Tibial nerve (tissue), 4 donors: Measurements from ENCODE around the gene VRK1. TPM values are rescaled to one million over a fixed set of nuclear protein-coding genes. Genes with fewer than 3 reads are reported as not detected.
"Not testable (repeated sequence)": the region's sequence is repeated elsewhere in the genome, so short reads cannot be mapped to it uniquely, and the experiment has no call there.

Source experiments
- DNase-seq, 2 donors: peaks; one replicate each; pipeline ENCODE4 v3.0.0-alpha.2; 2019; ENCODE audit warnings: low spot score in 2 of 2
- H3K27ac ChIP-seq, 4 donors: fragments of 200-600 bp; sonication (generic) in 3 of 4; one replicate each; pipeline ENCODE4 v1.5.1; 2017 to 2019; ENCODE audit warnings: mild to moderate bottlenecking in 1 of 4
- H3K27me3 ChIP-seq, 2 donors: fragments of 200-600 bp; sonication (generic) in 1 of 2; one replicate each; pipeline versions ENCODE4 v1.5.1 to v1.6.0; 2017 to 2019
- H3K36me3 ChIP-seq, 3 donors: fragments of 200-600 bp; sonication (generic); one replicate each; pipeline ENCODE4 v1.5.1; 2018 to 2019
- H3K4me1 ChIP-seq, 4 donors: fragments of 200-600 bp; sonication (generic) in 3 of 4; one replicate each; pipeline ENCODE4 v1.5.1; 2017 to 2019
- H3K4me3 ChIP-seq, 4 donors: fragments of 200-600 bp; sonication (generic) in 3 of 4; one replicate each; pipeline ENCODE4 v1.5.1; 2017 to 2019; ENCODE audit warnings: mild to moderate bottlenecking in 1 of 4, moderate library complexity in 1 of 4
- H3K9me3 ChIP-seq, 4 donors: fragments of 200-600 bp; sonication (generic) in 3 of 4; one replicate each; pipeline ENCODE4 v1.5.1; 2017 to 2019
- EP300 ChIP-seq, 2 donors: sonication (generic); formaldehyde crosslinking; IDR thresholded peaks; one replicate each; pipeline ENCODE4 v1.6.1; 2017; ENCODE audit warnings: antibody characterized with exemption in 2 of 2, mild to moderate bottlenecking in 1 of 2
- POLR2A ChIP-seq, 2 donors: fragments of 450-650 bp; IDR thresholded peaks; one replicate each; pipeline ENCODE4 v1.6.1; 2017; ENCODE audit warnings: antibody characterized with exemption in 2 of 2, mild to moderate bottlenecking in 2 of 2, moderate library complexity in 2 of 2
- WGBS, 2 donors: methylation state at CpG; one replicate each; pipeline ENCODE4 v1.1.5; 2018; 5-methylcytosine and 5-hydroxymethylcytosine counted together
- total RNA-seq, 4 donors: library from RNA; depleted of rRNA; stranded (reverse); fragments of >200 nt; gene quantifications; one replicate each; pipeline ENCODE4 v1.1.0, GENCODE V29; 2016
- TF ChIP-seq, protein P1 (sequence below), 5 experiments: fragments of 200-600 bp in 3 of 5; fragments of 450-650 bp in 2 of 5; sonication (generic) in 3 of 5; IDR thresholded peaks; one replicate each; pipeline ENCODE4 v1.5.1; 2016 to 2019; ENCODE audit warnings: antibody characterized with exemption in 5 of 5, mild to moderate bottlenecking in 3 of 5, moderate library complexity in 2 of 5

VRK1 gene
- total RNA-seq, 4 donors from 2014 or later: 5.4 to 11.0 (median 9.0) TPM

DNA sequence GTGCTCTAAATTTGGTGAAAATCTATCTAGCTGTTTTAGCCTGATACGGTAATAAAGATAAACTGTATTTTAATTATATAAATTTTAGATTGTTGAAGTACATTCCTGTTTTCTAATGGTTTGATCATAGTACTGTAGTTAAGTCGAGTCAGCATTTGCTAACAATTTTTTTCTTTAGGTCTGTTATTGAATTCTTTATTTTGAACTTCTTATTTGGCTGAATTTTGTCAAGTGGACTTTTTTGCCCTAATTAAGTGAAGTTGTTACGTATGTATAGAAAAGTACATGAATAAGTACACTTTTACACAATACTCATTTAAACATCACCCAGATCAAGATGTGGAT, 66.8 kb downstream of the VRK1 start:
- Histone ChIP-seq H3K4me1 (peaks cover 0 to 6% (median 0%) of the 10 kb centered on the region in 4 donors), H3K27me3 (no peaks in the 10 kb centered on the region), H3K27ac (no peak overlapping the region), H3K36me3 (no peaks in the 10 kb centered on the region), H3K9me3 (no peaks in the 10 kb centered on the region), H3K4me3 (no peak overlapping the region)
- 92 to 94% methylated on average over 3 of the region's 3 CpGs for WGBS, 2 donors
- no peak for DNase-seq
- TF ChIP-seq POLR2A (IDR thresholded peaks at IDR 0.05) (no peak), EP300 (IDR thresholded peaks at IDR 0.05) (no peak)
- TF ChIP-seq, protein P1, sequence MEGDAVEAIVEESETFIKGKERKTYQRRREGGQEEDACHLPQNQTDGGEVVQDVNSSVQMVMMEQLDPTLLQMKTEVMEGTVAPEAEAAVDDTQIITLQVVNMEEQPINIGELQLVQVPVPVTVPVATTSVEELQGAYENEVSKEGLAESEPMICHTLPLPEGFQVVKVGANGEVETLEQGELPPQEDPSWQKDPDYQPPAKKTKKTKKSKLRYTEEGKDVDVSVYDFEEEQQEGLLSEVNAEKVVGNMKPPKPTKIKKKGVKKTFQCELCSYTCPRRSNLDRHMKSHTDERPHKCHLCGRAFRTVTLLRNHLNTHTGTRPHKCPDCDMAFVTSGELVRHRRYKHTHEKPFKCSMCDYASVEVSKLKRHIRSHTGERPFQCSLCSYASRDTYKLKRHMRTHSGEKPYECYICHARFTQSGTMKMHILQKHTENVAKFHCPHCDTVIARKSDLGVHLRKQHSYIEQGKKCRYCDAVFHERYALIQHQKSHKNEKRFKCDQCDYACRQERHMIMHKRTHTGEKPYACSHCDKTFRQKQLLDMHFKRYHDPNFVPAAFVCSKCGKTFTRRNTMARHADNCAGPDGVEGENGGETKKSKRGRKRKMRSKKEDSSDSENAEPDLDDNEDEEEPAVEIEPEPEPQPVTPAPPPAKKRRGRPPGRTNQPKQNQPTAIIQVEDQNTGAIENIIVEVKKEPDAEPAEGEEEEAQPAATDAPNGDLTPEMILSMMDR (IDR thresholded peaks at IDR 0.05): no peak

DNA sequence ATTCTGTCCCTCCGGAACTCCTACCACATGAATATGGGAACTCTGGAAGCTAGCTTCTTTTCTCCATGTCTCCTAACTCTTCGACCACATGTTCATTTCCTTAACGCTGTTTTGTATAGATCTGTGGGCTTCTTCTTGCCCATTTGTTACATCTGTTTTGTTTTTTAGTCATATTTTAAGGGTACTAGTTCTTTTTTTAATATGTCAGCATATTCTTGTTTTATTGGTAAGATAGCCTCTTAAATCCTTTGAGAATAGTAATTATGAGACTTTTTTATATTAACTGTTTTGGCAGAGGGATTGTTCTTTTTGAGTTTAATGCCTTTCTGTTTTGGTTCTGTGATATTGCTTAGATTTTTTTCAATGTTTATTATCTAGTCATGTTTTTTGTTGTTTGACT, 70.5 kb downstream of the VRK1 start:
- TF ChIP-seq, protein P1 (IDR thresholded peaks at IDR 0.05): no peak
- TF ChIP-seq EP300 (IDR thresholded peaks at IDR 0.05) (no peak), POLR2A (IDR thresholded peaks at IDR 0.05) (no peak)
- Histone ChIP-seq H3K36me3 (no peaks in the 10 kb centered on the region), H3K4me3 (no peak overlapping the region), H3K27me3 (no peaks in the 10 kb centered on the region), H3K9me3 (no peaks in the 10 kb centered on the region), H3K27ac (no peak overlapping the region), H3K4me1 (no peaks in the 10 kb centered on the region)
- no peak for DNase-seq
- WGBS, 2 donors: 77 to 78% methylated on average over 3 of the region's 3 CpGs

DNA sequence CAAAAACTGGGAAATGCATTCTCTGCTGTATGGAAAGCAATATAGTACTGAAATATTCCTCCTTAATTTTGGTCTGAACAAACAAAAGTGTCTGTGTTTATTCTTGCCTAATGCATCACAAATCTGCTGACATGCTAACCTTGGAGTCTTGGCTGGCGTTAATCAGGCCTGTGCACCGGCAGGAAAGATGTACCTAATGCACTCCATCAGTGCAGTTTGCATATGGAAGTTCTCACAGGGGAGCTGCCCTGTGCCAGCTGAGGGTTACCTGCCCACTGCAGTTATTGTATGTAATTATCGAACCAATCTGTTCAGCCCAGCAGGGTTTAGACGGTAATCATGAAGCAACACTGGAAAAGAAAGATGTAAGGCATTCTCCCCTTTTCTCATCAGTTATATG, 76.9 kb downstream of the VRK1 start:
- Histone ChIP-seq H3K36me3 (peaks cover 0 to 3% (median 0%) of the 10 kb centered on the region in 3 donors), H3K27ac (no peak overlapping the region), H3K4me3 (no peak overlapping the region), H3K27me3 (no peaks in the 10 kb centered on the region), H3K9me3 (no peaks in the 10 kb centered on the region), H3K4me1 (no peaks in the 10 kb centered on the region)
- no peak for DNase-seq
- WGBS, 2 donors: 62 to 84% methylated on average over 4 of the region's 4 CpGs
- TF ChIP-seq EP300 (IDR thresholded peaks at IDR 0.05): no peak
- TF ChIP-seq, protein P1 (IDR thresholded peaks at IDR 0.05): no peak
- no peak for TF ChIP-seq POLR2A (IDR thresholded peaks at IDR 0.05)

DNA sequence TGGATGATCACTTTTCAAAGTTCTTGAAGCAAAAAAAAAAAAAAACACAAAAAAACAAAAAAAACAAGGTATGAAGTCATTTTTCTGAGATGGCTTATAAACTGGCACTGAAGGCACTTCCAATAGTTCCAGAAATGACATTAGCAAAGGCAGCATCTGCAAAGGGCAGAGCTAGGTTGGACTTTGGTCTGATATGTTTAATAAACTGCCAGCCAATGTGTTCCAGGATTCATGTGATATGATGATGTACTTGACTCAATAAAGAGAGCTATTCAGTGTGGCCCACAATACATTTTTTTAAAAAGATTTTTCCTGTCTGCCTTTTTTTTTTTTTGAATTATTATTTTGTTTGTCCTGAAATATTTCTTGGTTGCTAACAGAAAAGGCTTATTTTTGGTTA, 79.6 kb downstream of the VRK1 start:
- Histone ChIP-seq H3K4me3 (no peak overlapping the region), H3K9me3 (no peaks in the 10 kb centered on the region), H3K36me3 (peaks cover 0 to 7% (median 0%) of the 10 kb centered on the region in 3 donors), H3K4me1 (no peaks in the 10 kb centered on the region), H3K27me3 (no peaks in the 10 kb centered on the region), H3K27ac (no peak overlapping the region)
- no peak for DNase-seq
- TF ChIP-seq, protein P1 (IDR thresholded peaks at IDR 0.05): no peak
- TF ChIP-seq POLR2A (IDR thresholded peaks at IDR 0.05) (no peak), EP300 (IDR thresholded peaks at IDR 0.05) (no peak)

DNA sequence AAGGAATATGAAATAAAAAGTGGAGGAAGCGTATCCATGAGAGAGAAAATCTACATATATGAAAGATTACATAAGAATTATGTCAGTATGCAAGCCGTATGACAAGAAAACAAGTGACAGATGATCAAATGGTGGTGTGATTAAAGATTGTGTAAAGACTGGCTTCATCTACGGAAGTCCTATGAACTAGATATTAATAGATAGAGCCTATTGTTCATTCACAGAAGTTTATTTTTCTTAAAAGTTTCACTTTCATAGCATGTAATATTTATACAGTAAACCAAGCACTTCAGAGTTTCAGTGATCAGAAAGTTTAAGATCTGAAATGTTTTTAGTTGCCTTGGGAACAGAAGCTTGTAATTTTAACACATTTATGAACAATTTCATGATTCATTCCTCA, 84.5 kb downstream of the VRK1 start:
- Histone ChIP-seq H3K27me3 (no peaks in the 10 kb centered on the region), H3K9me3 (peaks cover 0 to 5% (median 0%) of the 10 kb centered on the region in 4 donors), H3K36me3 (peaks cover 0 to 8% (median 0%) of the 10 kb centered on the region in 3 donors), H3K27ac (no peak overlapping the region), H3K4me1 (no peaks in the 10 kb centered on the region), H3K4me3 (no peak overlapping the region)
- no peak for DNase-seq
- WGBS, 2 donors: 79 to 83% methylated on average over 3 of the region's 3 CpGs
- TF ChIP-seq, protein P1 (IDR thresholded peaks at IDR 0.05): no peak
- TF ChIP-seq POLR2A (IDR thresholded peaks at IDR 0.05) (no peak), EP300 (IDR thresholded peaks at IDR 0.05) (no peak)

DNA sequence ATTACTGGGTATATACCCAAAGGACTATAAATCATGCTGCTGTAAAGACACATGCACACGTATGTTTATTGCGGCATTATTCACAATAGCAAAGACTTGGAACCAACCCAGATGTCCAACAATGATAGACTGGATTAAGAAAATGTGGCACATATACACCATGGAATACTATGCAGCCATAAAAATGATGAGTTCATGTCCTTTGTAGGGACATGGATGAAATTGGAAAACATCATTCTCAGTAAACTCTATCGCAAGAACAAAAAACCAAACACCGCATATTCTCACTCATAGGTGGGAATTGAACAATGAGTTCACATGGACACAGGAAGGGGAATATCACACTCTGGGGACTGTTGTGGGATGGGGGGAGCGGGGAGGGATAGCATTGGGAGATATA, 86.8 kb downstream of the VRK1 start:
- 96 to 97% methylated on average over 5 of the region's 5 CpGs for WGBS, 2 donors
- not testable (repeated sequence) for H3K9me3 ChIP-seq

More for the DNA sequence above, 86.8 kb downstream of the VRK1 start:
- not testable (repeated sequence) for H3K27me3 ChIP-seq, H3K36me3 ChIP-seq, H3K27ac ChIP-seq, H3K4me3 ChIP-seq, H3K4me1 ChIP-seq, DNase-seq
